Measurements from ENCODE around the gene PLAAT4.
"Not testable (repeated sequence)": the region's sequence is repeated elsewhere in the genome, so short reads cannot be mapped to it uniquely, and the experiment has no call there.

PLAAT4 gene

DNA sequence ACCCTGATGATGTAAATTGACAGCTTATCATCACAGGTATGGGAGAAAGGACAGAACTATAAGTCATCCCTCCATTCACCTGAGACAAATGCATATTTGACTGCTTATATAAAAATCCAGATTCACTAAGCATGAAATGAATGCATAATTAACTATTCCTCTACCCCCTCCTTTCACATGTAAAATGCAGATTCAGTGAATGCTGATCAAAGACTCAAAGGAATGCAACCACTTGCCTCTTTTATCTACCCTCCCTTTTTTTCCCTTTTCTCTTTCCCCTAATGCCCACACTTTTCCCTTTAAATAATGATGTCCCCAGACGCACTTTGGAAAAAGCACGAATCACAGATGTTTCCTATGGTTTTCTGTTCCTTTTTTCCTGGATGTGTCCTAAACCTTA, 4.5 kb upstream of the PLAAT4 start:
- TF ChIP-seq, protein P1, sequence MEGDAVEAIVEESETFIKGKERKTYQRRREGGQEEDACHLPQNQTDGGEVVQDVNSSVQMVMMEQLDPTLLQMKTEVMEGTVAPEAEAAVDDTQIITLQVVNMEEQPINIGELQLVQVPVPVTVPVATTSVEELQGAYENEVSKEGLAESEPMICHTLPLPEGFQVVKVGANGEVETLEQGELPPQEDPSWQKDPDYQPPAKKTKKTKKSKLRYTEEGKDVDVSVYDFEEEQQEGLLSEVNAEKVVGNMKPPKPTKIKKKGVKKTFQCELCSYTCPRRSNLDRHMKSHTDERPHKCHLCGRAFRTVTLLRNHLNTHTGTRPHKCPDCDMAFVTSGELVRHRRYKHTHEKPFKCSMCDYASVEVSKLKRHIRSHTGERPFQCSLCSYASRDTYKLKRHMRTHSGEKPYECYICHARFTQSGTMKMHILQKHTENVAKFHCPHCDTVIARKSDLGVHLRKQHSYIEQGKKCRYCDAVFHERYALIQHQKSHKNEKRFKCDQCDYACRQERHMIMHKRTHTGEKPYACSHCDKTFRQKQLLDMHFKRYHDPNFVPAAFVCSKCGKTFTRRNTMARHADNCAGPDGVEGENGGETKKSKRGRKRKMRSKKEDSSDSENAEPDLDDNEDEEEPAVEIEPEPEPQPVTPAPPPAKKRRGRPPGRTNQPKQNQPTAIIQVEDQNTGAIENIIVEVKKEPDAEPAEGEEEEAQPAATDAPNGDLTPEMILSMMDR (IDR thresholded peaks at IDR 0.05; ENCODE audit: insufficient read depth, low read depth, low read length, missing control alignments) = no peak
- H3K4me3 ChIP-seq (ENCODE audit: low read length) = no peak overlapping the region
- no peak for DNase-seq (ENCODE audit: low read depth)

DNA sequence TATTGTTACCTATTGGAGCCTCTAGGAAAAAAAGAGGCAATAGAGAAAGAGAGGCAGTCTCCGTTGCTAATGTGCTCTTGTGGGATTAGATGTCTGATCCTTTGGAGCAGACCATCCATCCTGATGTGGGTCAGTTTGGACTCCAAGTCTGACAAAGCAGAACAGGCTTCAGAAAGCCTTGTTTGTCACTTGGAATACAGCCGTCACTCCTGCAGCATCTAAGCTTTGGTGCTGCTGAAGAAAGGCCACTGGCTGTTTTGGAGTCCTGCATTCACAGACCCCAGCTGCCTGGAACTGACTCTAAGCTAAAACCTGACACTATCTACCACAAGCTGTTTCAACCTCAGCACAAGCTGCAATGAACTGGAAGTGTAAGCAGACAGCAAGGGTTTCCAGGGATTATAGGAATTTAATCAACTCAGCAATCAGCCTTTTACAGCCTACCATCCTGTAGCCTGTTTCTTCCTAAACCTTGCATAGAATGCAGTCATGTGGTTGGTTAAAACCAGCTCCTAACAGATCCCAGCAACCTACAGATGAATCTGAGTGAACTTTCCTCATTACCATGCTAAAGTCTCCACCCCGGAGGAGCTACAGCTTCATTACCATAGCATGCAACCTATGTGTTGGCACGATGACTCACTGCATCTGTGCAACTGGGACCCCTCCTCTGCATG, 3.7 kb upstream of the PLAAT4 start:
- no peak for DNase-seq (ENCODE audit: low read depth)
- TF ChIP-seq, protein P1 (IDR thresholded peaks at IDR 0.05; ENCODE audit: insufficient read depth, low read depth, low read length, missing control alignments) = no peak
- no peak overlapping the region for H3K4me3 ChIP-seq (ENCODE audit: low read length)

DNA sequence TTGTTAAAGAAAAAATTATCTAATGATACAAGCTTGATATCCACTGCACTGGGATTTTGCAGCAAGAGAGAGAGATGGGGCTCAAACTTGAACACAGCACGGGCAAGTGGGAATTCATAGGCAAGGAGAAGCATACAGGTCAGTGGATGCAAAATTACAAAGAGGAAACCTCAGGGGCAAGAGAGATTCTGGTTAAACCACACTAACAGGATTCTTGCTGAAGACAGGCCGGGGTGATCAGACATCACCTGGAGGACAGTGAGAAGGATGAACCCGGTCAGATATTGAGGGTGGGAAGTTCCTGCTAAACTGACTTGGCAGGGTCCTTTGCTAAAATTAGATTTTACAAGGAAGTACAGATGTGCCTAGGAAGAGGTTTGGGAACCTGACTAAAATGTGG, 2.5 kb upstream of the PLAAT4 start:
- TF ChIP-seq, protein P1 (IDR thresholded peaks at IDR 0.05; ENCODE audit: insufficient read depth, low read depth, low read length, missing control alignments) = no peak
- no peak overlapping the region for H3K4me3 ChIP-seq (ENCODE audit: low read length)
- no peak for DNase-seq (ENCODE audit: low read depth)

DNA sequence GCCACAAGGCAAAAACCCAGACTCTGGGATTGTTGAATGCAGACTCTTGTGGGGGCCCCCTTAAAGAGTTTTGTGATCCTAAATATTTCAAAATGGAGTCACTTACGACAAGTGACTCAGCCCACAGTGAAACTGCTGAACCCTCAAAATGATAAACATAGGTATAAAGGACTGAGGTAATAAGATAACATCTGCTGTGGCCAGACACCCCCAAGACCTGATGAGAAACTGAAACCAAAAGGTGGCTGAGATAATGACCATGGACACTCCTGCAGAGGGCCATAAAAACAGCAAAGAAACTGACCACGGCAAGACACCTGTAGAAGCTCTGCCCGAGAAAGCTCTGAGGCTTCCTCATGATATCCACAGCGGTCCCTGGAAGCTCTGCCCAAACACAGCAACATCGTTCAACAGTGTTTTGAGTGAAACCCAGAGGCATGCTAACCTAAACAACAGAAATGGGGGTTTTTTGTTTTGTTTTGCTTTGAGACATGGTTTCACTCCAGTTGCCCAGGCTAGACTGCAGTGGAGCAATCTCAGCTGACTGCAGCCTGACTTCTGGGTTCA, 1.6 kb upstream of the PLAAT4 start:
- TF ChIP-seq, protein P1 (IDR thresholded peaks at IDR 0.05; ENCODE audit: insufficient read depth, low read depth, low read length, missing control alignments) = no peak
- DNase-seq (ENCODE audit: low read depth) = no peak
- no peak overlapping the region for H3K4me3 ChIP-seq (ENCODE audit: low read length)

DNA sequence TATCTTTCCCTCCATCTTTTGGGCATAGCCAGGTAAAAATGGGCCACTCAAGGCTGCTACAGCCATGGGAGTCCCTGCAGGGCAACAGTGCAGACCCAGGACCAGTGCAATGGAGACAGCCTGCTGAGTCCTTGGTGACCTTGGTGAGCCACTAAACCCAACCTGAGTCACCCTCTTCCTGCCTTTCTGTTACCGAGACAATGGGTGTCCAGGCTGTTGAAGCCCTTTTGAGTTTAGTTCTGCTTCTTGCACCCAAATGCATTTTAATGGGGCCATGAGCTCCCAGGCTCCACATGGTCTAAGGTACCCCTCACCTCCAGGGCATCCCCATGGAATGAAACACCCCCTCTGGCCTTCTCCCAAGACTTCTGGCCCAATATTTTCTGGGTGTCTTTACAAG, 874 bp upstream of the PLAAT4 start:
- no peak for DNase-seq (ENCODE audit: low read depth)
- TF ChIP-seq, protein P1 (IDR thresholded peaks at IDR 0.05; ENCODE audit: insufficient read depth, low read depth, low read length, missing control alignments) = no peak
- no peak overlapping the region for H3K4me3 ChIP-seq (ENCODE audit: low read length)

DNA sequence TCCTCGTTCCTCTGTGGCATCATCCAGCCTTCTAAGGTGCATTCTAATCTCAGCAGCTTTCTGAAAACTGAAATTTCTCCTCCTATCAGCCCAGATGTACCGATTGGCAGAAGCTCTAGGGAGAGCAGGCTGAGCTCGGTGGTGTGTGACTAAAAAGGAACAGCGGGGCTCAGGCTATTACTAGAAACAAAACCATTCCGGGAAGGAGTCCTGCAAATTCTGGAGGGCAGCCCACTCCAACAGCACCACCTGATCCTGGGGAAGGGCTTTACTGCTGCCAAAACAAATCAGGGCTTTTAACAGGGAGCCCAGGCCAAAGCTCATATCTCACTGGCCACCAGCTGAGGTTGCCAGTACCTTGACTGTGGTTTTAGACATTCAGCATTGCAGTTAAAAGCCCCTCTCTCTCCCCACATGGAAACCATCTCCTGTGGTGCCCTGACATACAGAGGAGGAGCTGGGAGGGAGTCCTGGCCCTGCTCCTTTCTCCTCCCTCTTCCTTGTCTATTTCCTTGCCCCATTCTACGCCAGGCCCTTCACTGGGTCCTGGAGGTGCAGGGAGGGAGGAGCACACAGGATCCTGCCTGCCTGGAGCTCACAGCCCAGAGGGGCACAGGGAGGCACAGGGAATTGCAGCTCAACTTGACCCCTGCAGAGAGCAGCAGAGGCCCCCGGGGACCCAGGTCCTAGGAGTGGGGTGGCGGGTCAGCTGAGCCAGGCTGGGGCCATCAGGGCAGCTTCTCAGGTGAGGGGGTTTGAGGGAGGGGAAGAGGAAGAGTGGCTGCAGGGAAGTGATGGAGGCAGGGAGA, 889 bp downstream of the PLAAT4 start:
- no peak for DNase-seq (ENCODE audit: low read depth)
- H3K4me3 ChIP-seq (ENCODE audit: low read length) = no peak overlapping the region
- TF ChIP-seq, protein P1 (IDR thresholded peaks at IDR 0.05; ENCODE audit: insufficient read depth, low read depth, low read length, missing control alignments) = no peak

DNA sequence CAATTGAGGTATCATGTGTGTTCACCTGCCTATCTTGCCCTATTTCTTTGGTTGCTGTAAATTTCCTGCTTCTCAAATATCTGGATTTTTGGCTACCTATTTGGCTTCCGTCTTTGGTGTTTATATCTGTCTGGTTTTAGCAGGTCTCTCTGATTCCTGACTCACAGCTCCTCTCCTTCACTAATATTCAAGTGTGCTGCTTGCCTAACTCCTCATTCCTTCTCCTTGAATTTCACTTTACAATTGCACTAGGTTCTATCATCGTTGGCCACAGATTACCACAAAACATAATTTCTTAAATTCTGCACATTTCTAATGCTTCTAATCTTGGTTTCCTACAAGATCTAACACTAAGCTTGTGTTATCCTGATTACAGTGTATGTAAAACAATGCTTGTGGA, 5.9 kb downstream of the PLAAT4 start:
- DNase-seq (ENCODE audit: low read depth); H3K4me3 ChIP-seq (ENCODE audit: low read length): not testable (repeated sequence)

Measured in epithelial cell of esophagus (primary cell).